GM19193 (cell line): ENCODE data around the gene TFAP2A.

ENCODE experiments used
- POLR2A ChIP-seq: IDR thresholded peaks from 4 replicates; pipeline ENCODE4 v1.6.1; 2011; ENCODE audit not compliant: insufficient read depth, insufficient read length; ENCODE audit errors: extremely low read depth

TFAP2A gene

GRCh38 chr6:10369896-10370295, 45.0 kb downstream of the TFAP2A start:
- TF ChIP-seq POLR2A: no peak

- TF ChIP-seq POLR2A: no peak
Observed at GRCh38 chr6:10368861-10369260, 46.0 kb downstream of the TFAP2A start.

- no peak for TF ChIP-seq POLR2A
Observed at GRCh38 chr6:10363911-10364310, 51.0 kb downstream of the TFAP2A start.

GRCh38 chr6:10362300-10362699, 52.6 kb downstream of the TFAP2A start:
- TF ChIP-seq POLR2A: no peak

GRCh38 chr6:10361428-10361827, 53.4 kb downstream of the TFAP2A start:
- no peak for TF ChIP-seq POLR2A

GRCh38 chr6:10359581-10359980, 55.3 kb downstream of the TFAP2A start:
- no peak for TF ChIP-seq POLR2A

- no peak for TF ChIP-seq POLR2A
Observed at GRCh38 chr6:10355115-10355702, 59.7 kb downstream of the TFAP2A start.

- TF ChIP-seq POLR2A: no peak
Observed at GRCh38 chr6:10351791-10352190, 63.1 kb downstream of the TFAP2A start.

GRCh38 chr6:10350720-10351119, 64.2 kb downstream of the TFAP2A start:
- no peak for TF ChIP-seq POLR2A

- TF ChIP-seq POLR2A: no peak
Observed at GRCh38 chr6:10347561-10348327, 67.1 kb downstream of the TFAP2A start.
